ENCODE data around the gene ESPNL.
A peak's percentile ranks its signal among the peaks of the same experiment; 100 is the strongest.

The ESPNL gene

DNA sequence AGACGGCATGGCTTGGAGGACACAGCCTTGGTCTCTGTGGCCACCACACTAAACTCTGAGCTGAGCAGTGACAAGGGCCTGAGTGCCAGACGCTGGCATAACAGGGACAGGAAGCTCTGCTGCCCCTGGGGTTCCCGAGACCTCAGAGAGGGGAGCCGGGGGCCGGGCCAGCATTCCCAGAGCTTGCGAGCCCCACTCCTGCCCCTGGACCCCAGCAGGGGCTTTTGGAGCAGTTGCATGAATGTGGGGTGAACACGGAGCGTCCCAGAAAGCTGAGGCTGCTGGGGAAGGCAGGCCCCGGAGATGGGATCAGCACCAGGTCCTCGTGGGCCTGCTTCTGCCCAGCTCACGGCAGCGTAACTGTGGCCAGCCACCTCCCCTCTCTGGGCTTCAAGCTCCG, 51.1 kb downstream of the ESPNL start:
- TF ChIP-seq, protein P1, sequence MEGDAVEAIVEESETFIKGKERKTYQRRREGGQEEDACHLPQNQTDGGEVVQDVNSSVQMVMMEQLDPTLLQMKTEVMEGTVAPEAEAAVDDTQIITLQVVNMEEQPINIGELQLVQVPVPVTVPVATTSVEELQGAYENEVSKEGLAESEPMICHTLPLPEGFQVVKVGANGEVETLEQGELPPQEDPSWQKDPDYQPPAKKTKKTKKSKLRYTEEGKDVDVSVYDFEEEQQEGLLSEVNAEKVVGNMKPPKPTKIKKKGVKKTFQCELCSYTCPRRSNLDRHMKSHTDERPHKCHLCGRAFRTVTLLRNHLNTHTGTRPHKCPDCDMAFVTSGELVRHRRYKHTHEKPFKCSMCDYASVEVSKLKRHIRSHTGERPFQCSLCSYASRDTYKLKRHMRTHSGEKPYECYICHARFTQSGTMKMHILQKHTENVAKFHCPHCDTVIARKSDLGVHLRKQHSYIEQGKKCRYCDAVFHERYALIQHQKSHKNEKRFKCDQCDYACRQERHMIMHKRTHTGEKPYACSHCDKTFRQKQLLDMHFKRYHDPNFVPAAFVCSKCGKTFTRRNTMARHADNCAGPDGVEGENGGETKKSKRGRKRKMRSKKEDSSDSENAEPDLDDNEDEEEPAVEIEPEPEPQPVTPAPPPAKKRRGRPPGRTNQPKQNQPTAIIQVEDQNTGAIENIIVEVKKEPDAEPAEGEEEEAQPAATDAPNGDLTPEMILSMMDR (IDR thresholded peaks at IDR 0.05; ENCODE audit: unreplicated experiment in 3 of 3): no peak
- Mint-ChIP-seq H3K36me3 (ENCODE audit: low read depth) (no peaks in the 10 kb centered on the region), H3K27ac (no peak overlapping the region), H3K9me3 (no peaks in the 10 kb centered on the region), H3K27me3 (ENCODE audit: low read depth) (peaks cover 5% of the 10 kb centered on the region), H3K4me3 (no peak overlapping the region), H3K4me1 (peaks cover 15% of the 10 kb centered on the region)

GRCh38 chr2:238151628-238152235, 51.6 kb downstream of the ESPNL start:
- H3K27ac Mint-ChIP-seq: no peak overlapping the region
- peaks cover 15% of the 10 kb centered on the region for H3K4me1 Mint-ChIP-seq
- H3K27me3 Mint-ChIP-seq (ENCODE audit: low read depth): peaks cover 9% of the 10 kb centered on the region
- no peaks in the 10 kb centered on the region for H3K9me3 Mint-ChIP-seq
- TF ChIP-seq, protein P1 (IDR thresholded peaks at IDR 0.05; ENCODE audit: unreplicated experiment in 3 of 3): no peak
- H3K4me3 Mint-ChIP-seq: no peak overlapping the region
- H3K36me3 Mint-ChIP-seq (ENCODE audit: low read depth): no peaks in the 10 kb centered on the region

- H3K4me1 Mint-ChIP-seq: peaks cover 15% of the 10 kb centered on the region
Observed at GRCh38 chr2:238152771-238153688, 52.9 kb downstream of the ESPNL start.

DNA sequence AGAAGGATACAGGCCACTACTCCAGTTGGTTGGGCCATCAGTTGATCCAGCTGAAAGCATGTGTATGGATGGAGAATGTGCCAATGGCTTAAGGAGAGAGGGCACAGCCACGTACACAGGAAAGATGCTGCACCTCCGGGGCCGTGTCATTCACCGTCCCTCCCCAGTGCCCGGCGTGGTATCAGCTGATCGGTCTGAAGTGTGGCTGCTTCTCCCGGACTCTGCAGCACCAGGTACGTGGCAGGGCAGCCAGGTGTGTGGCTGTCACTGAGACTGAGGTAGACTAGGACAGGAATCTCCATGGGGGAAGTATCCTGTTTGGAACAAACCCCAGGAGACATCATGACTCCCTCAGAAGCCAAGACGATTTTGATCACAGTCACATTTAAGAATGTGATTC, 54.4 kb downstream of the ESPNL start:
- Mint-ChIP-seq H3K36me3 (ENCODE audit: low read depth) (no peaks in the 10 kb centered on the region), H3K27me3 (ENCODE audit: low read depth) (peaks cover 14% of the 10 kb centered on the region), H3K4me1 (peaks cover 20% of the 10 kb centered on the region), H3K4me3 (no peak overlapping the region), H3K27ac (peak overlapping the region in 2 of 3 experiments; percentile 29 to 64), H3K9me3 (no peaks in the 10 kb centered on the region)
- TF ChIP-seq, protein P1 (IDR thresholded peaks at IDR 0.05; ENCODE audit: unreplicated experiment in 3 of 3): no peak

More at GRCh38 chr2:238152771-238153688, 52.9 kb downstream of the ESPNL start:
- Mint-ChIP-seq H3K9me3 (no peaks in the 10 kb centered on the region), H3K27ac (peak overlapping the region in 1 of 3 experiments; percentile 70), H3K36me3 (ENCODE audit: low read depth) (no peaks in the 10 kb centered on the region), H3K27me3 (ENCODE audit: low read depth) (peaks cover 9% of the 10 kb centered on the region), H3K4me3 (no peak overlapping the region)
- TF ChIP-seq, protein P1 (IDR thresholded peaks at IDR 0.05; ENCODE audit: unreplicated experiment in 3 of 3): no peak

GRCh38 chr2:238155051-238155760, 55.1 kb downstream of the ESPNL start:
- Mint-ChIP-seq H3K36me3 (ENCODE audit: low read depth) (no peaks in the 10 kb centered on the region), H3K27ac (peak overlapping the region; percentile 80 to 88 (median 83)), H3K4me1 (peaks cover 20% of the 10 kb centered on the region), H3K9me3 (no peaks in the 10 kb centered on the region), H3K27me3 (ENCODE audit: low read depth) (peaks cover 17% of the 10 kb centered on the region), H3K4me3 (peak overlapping the region in 1 of 3 experiments; percentile 15)
- TF ChIP-seq, protein P1 (IDR thresholded peaks at IDR 0.05; ENCODE audit: unreplicated experiment in 3 of 3): no peak

All from nephron (organoid).